Activated B cell treated with CpG ODN at 0.5 μM for 24 hours (primary cell): ENCODE measurements around the gene HLA-DRB1. TPM values are rescaled to one million over a fixed set of nuclear protein-coding genes. Genes with fewer than 3 reads are reported as not detected.

Experiments
- ATAC-seq: fragments of 200-7000 bp; cut with Tn5 transposase; one replicate; pipeline ENCODE4 v1.10.0; 2021; ENCODE audit warnings: low read depth, mild to moderate bottlenecking, moderate library complexity
- CTCF ChIA-PET: fragments of 350-600 bp; sonication (Branson Sonifier 250); formaldehyde crosslinking; loops from one replicate; lab custom pipeline; 2021; ENCODE audit warnings: antibody characterized with exemption; lab: Charles Lee
- POLR2A ChIA-PET: fragments of 350-600 bp; sonication (Branson Sonifier 250); formaldehyde crosslinking; loops from one replicate; lab custom pipeline; 2021; ENCODE audit warnings: antibody characterized with exemption; lab: Charles Lee
- DNase-seq: peaks from one replicate; pipeline ENCODE4 v3.0.0; 2022
- H3K27ac Mint-ChIP-seq: one replicate; pipeline ENCODE4 v1.8.0; 2020; ENCODE audit warnings: mixed read lengths
- H3K27me3 Mint-ChIP-seq: one replicate; pipeline ENCODE4 v1.8.0; 2021; ENCODE audit warnings: mixed read lengths
- H3K36me3 Mint-ChIP-seq: one replicate; pipeline ENCODE4 v1.8.0; 2021; ENCODE audit warnings: low read depth, mixed read lengths
- H3K4me1 Mint-ChIP-seq: one replicate; pipeline ENCODE4 v1.8.0; 2021; ENCODE audit warnings: mixed read lengths
- H3K4me3 Mint-ChIP-seq: one replicate; pipeline ENCODE4 v1.8.0; 2020; ENCODE audit warnings: mild to moderate bottlenecking, mixed read lengths
- H3K9me3 Mint-ChIP-seq: one replicate; pipeline ENCODE4 v1.8.0; 2020; ENCODE audit warnings: mixed read lengths
- intact Hi-C: fragments of 100-400 bp; cut with micrococcal nuclease; formaldehyde crosslinking; loops from one replicate; pipeline ENCODE4 v1.15.1; 2024
- total RNA-seq: library from RNA; stranded (reverse); gene quantifications from 2 replicates; pipeline ENCODE4 v1.2.3, GENCODE V29; 2022
- TF ChIP-seq, protein P1 (sequence below): fragments of 200-600 bp; IDR thresholded peaks from one replicate; pipeline ENCODE4 v1.8.0; 2022; ENCODE audit warnings: antibody characterized with exemption, mild to moderate bottlenecking

The HLA-DRB1 gene
- total RNA-seq, 1 donor from 2014 or later = 621 TPM

DNA sequence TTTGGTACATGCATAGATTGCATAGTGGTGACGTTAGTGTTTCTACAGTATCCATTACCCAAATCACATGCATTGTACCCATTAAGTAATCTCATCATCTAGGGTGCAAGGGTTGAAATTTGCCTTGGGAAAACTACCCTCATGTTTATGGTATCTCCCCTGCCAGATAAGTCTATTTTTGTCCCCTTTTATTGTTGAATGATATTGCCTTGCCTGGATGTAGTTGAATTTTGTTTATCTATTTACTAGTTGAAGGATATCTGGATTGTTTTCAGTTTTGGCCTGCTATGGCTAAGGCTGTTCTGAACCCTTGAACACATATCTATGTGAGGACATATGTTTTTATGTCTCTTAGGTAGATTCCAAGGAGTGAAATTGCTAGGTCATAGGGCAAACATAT lies 13.4 kb downstream of the HLA-DRB1 start:
- Mint-ChIP-seq H3K36me3 (peaks cover 33% of the 10 kb centered on the region), H3K9me3 (no peaks in the 10 kb centered on the region), H3K4me3 (no peak overlapping the region), H3K27ac (peak overlapping the region; percentile 37), H3K27me3 (no peaks in the 10 kb centered on the region), H3K4me1 (peaks cover 21% of the 10 kb centered on the region)
- DNase-seq = no peak
- POLR2A ChIA-PET = no interaction called here
- TF ChIP-seq, protein P1, sequence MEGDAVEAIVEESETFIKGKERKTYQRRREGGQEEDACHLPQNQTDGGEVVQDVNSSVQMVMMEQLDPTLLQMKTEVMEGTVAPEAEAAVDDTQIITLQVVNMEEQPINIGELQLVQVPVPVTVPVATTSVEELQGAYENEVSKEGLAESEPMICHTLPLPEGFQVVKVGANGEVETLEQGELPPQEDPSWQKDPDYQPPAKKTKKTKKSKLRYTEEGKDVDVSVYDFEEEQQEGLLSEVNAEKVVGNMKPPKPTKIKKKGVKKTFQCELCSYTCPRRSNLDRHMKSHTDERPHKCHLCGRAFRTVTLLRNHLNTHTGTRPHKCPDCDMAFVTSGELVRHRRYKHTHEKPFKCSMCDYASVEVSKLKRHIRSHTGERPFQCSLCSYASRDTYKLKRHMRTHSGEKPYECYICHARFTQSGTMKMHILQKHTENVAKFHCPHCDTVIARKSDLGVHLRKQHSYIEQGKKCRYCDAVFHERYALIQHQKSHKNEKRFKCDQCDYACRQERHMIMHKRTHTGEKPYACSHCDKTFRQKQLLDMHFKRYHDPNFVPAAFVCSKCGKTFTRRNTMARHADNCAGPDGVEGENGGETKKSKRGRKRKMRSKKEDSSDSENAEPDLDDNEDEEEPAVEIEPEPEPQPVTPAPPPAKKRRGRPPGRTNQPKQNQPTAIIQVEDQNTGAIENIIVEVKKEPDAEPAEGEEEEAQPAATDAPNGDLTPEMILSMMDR = no peak
- no peak for ATAC-seq
- intact Hi-C loops = loop anchor here (10.0 kb wide), 1 partner anchor 91 kb away; no protein-coding TSS in a partner anchor
- CTCF ChIA-PET = no interaction called here

DNA sequence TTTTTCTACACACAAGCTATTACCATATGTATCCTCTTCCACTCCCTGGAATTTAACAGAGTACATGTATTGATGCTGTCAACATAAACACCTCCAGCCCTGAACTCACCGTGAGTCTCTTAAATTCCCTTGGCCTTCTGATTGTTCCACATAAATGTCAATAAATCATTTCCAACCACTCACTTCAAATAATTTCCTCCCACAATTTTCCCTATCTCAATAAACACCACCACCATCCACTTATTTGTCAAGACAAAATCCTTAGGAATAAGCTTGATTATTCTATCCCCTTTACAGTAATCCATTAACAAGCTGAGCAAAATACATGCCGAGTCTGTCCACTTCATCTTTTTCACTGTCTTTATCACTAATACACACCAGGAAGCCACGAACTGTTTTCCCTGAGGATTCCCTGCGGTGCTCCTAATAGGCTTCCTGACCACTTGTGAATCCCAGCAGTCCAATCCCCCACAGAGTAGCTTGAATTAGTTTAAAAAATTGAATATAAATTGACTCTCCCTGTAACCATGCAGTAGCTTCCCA lies 19.2 kb downstream of the HLA-DRB1 start:
- Mint-ChIP-seq H3K9me3 (no peaks in the 10 kb centered on the region), H3K4me1 (peaks cover 12% of the 10 kb centered on the region), H3K27ac (no peak overlapping the region), H3K36me3 (peaks cover 3% of the 10 kb centered on the region), H3K27me3 (no peaks in the 10 kb centered on the region), H3K4me3 (peak overlapping the region; percentile 13)
- intact Hi-C loops = loop anchor here (10.0 kb wide), 1 partner anchor 86 kb away; no protein-coding TSS in a partner anchor
- ATAC-seq (no peak), DNase-seq (no peak)
- POLR2A ChIA-PET = interaction anchor here (0.7 to 1.4 kb wide), 5 partner anchors 16 to 89 kb away, joined by 3 to 7 read pairs (median 4); partner anchors contain the start of gene HLA-DRB1
- TF ChIP-seq, protein P1 = no peak
- CTCF ChIA-PET = no interaction called here

DNA sequence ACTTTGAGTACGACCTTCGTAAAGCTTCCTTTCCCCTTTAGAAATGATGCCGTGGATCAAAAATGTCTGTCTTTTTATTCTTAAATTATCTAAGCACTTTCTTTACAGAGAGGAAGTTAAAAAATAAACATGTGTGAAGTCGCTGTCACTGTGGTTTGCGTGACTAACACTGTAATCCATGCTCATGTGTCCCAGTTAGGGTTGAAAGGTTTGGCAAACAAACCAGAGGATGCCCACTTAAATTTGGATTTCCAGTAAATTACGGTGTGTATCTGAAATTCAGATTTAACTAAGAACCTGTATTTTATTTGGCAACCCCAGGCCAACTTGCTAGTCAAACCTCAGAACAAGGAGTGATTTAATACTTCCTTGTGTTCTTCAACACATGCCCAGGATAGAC lies 21.1 kb downstream of the HLA-DRB1 start:
- intact Hi-C loops = no loop called here
- TF ChIP-seq, protein P1 = no peak
- DNase-seq = no peak
- Mint-ChIP-seq H3K27me3 (no peaks in the 10 kb centered on the region), H3K36me3 (peaks cover 3% of the 10 kb centered on the region), H3K9me3 (no peaks in the 10 kb centered on the region), H3K27ac (no peak overlapping the region), H3K4me3 (no peak overlapping the region), H3K4me1 (peaks cover 4% of the 10 kb centered on the region)
- ATAC-seq = no peak
- ChIA-PET CTCF (no interaction called here), POLR2A (no interaction called here)

DNA sequence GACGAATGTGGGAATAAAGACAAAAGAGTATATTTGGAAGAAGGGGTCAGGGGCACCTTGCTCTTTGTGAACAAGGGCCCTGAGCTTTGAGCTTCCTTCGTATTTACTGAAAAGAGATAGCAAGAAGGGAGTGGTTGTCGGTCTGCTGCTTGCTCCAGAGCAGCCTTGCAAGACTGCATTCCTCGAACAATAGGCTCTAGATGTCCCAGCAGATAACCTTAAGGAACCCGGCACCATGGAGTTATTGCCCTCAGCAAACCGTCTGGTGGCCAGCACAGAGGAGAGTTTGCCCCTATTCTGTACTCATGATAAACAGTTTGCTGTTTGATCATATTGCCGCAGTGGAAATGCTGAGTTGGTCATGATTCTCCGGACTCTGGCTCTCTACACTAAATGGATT lies 22.7 kb downstream of the HLA-DRB1 start:
- Mint-ChIP-seq H3K4me1 (peaks cover 4% of the 10 kb centered on the region), H3K4me3 (no peak overlapping the region), H3K27ac (no peak overlapping the region), H3K27me3 (no peaks in the 10 kb centered on the region), H3K36me3 (peaks cover 3% of the 10 kb centered on the region), H3K9me3 (no peaks in the 10 kb centered on the region)
- no peak for ATAC-seq
- POLR2A ChIA-PET = no interaction called here
- TF ChIP-seq, protein P1 = no peak
- intact Hi-C loops = no loop called here
- DNase-seq = no peak
- CTCF ChIA-PET = no interaction called here

DNA sequence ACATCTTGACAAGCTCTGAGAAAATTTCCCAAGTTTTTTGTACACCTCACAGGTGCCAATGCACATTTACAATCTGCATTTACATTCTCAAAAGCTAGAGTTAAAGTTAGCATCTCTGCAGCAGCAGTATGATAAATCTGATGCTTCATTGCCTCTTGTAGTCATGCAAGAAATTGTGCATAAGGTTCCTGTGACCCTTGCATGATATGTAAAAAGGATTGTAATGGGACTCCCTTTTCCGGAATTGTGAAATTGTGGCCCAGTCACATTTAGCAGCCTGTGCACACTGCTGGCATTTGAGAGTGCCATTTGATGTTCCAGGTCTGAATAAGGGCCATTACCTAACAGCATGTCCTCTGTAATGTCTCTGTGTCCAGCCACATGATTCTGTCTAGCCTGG lies 24.1 kb downstream of the HLA-DRB1 start:
- ATAC-seq = no peak
- Mint-ChIP-seq H3K27ac (no peak overlapping the region), H3K36me3 (no peaks in the 10 kb centered on the region), H3K4me3 (no peak overlapping the region), H3K9me3 (no peaks in the 10 kb centered on the region), H3K27me3 (no peaks in the 10 kb centered on the region), H3K4me1 (peaks cover 2% of the 10 kb centered on the region)
- TF ChIP-seq, protein P1 = no peak
- DNase-seq = no peak
- CTCF ChIA-PET = no interaction called here
- intact Hi-C loops = no loop called here
- POLR2A ChIA-PET = no interaction called here
